RWPE1 (cell line): Measurements from ENCODE around the gene CCDC78.

Experiments used
- CTCF ChIA-PET: fragments of 350-600 bp; sonication (Branson Sonifier 250); formaldehyde crosslinking; extraction: SDS; loops from one replicate; lab custom pipeline; 2021; lab: Yijun Ruan, JAX
- POLR2A ChIA-PET: fragments of 400-600 bp; formaldehyde crosslinking; extraction: SDS; loops from one replicate; lab custom pipeline; 2020; ENCODE audit warnings: antibody characterized with exemption; ENCODE audit not compliant: low non-redundant PET; lab: Yijun Ruan, JAX
- DNase-seq: peaks from one replicate; pipeline ENCODE4 v3.0.0; 2012; ENCODE audit warnings: low spot score
- H3K27ac ChIP-seq: fragments of 450-650 bp; 2 replicates; pipeline ENCODE4 v1.5.1; 2017
- TF ChIP-seq, protein P1 (sequence below): fragments of 450-650 bp; conservative IDR thresholded peaks from 2 replicates; pipeline ENCODE4 v1.5.1; 2017; ENCODE audit warnings: low read depth, mild to moderate bottlenecking

Gene CCDC78

DNA sequence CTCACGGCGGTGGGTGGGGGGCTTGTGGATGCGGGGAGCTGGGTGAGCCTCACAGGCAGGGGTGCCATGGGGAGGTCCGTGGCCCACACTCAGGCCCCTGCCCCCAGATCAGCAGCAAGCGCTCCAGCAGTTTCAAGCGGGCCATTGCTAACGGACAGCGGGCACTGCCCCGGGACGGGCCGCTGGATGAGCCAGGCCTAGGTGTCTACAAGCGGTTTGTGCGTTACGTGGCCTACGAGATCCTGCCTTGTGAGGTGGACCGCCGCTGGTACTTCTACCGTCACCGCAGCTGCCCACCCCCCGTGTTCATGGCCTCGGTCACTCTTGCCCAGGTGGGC lies 49.7 kb downstream of the CCDC78 start:
- ChIA-PET CTCF (interaction anchor here (0.6 to 1.3 kb wide), 4 partner anchors 8 to 866 kb away, joined by 3 to 7 read pairs (median 5); partner anchors contain the start of gene RHOT2), POLR2A (no interaction called here)
- no peak for DNase-seq
- peak overlapping the region; percentile 94 for H3K27ac ChIP-seq
- TF ChIP-seq, protein P1, sequence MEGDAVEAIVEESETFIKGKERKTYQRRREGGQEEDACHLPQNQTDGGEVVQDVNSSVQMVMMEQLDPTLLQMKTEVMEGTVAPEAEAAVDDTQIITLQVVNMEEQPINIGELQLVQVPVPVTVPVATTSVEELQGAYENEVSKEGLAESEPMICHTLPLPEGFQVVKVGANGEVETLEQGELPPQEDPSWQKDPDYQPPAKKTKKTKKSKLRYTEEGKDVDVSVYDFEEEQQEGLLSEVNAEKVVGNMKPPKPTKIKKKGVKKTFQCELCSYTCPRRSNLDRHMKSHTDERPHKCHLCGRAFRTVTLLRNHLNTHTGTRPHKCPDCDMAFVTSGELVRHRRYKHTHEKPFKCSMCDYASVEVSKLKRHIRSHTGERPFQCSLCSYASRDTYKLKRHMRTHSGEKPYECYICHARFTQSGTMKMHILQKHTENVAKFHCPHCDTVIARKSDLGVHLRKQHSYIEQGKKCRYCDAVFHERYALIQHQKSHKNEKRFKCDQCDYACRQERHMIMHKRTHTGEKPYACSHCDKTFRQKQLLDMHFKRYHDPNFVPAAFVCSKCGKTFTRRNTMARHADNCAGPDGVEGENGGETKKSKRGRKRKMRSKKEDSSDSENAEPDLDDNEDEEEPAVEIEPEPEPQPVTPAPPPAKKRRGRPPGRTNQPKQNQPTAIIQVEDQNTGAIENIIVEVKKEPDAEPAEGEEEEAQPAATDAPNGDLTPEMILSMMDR = no peak

DNA sequence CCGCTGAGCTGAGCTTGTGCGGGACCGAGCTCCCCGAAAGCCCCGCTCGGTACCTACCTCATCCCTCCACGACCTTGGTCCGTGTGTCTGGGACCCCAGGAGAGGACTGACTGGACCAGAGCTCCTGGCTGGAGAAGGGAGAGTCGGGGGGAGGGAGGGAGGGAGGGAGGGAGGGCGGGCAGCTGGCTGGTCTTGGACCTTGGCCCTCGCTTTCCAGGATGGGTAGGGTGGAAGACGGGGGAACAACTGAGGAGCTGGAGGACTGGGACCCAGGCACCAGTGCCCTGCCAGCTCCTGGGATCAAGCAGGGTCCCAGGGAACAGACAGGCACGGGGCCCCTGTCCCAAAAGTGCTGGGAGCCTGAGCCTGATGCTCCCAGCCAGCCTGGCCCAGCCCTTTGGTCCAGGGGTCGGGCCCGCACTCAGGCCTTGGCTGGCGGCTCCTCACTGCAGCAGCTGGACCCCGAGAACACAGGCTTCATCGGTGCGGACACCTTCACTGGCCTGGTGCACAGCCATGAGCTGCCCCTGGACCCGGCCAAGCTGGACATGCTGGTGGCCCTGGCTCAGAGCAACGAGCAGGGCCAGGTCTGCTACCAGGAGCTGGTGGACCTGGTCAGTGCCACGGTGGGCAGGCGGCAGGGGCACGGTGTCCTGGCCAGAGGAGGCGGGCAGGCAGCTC lies 50.2 kb downstream of the CCDC78 start:
- H3K27ac ChIP-seq = peak overlapping the region; percentile 94
- POLR2A ChIA-PET = interaction anchor here (0.6 kb wide), 1 partner anchor 23 kb away, joined by 3 read pairs; no protein-coding TSS in a partner anchor
- no peak for DNase-seq
- TF ChIP-seq, protein P1 = no peak
- CTCF ChIA-PET = interaction anchor here (0.7 to 1.3 kb wide), 4 partner anchors 8 to 1132 kb away, joined by 3 to 7 read pairs (median 5); partner anchors contain the start of gene RHOT2

DNA sequence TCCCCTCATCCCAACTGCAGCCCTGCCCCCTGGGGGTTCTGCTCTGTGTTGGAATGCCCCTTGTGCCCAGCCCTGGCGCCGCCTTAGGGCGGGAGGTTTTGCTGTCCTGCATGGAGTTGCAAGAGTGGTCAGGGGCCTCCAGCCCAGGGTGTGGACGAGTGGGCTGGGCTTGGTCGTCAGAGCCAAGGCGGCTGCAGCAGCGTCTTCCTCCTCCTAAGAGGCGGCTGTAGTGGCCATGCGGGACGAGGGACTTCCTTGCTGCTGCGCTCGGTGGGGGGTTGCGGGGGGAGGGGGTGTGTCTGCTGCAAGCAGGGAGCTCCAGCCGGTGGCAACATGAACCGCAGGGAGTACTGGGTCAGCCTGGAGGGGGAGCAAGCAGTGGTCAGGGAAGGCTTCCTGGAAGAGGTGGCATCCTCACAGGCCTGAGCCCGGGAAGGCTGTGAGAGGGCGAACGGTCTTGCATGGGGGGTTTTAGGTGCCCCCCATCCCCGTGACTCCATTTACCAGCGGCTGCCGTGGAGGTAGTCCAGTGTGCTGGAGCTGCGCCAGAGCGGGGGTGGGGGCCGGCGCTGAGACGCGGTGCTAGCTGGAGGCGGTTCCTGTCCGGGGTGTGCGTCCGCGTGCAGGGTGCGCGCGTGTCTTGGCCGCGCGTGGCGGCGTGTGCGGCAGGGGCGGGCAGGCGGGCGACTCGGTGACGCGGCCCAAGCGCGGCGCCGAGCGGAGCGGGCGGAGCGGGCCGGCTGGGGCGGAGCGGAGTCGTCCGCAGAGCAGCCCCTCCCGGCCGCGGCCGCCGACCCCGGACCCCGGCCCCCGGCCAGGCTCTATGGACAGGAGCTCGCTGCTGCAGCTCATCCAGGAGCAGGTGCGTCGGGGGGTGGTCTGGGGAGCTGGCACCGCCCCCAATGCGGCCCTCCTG lies 51.0 kb downstream of the CCDC78 start, which contains the start of gene RHBDL1:
RHBDL1 (plus strand) TSS at position 704 of the 916 bp plus-strand sequence; CDS start at position 824, 120 bp downstream.
- ChIA-PET CTCF (interaction anchor here (0.7 kb wide), 1 partner anchor 1133 kb away, joined by 3 read pairs; no protein-coding TSS in a partner anchor), POLR2A (interaction anchor here (0.6 kb wide), 1 partner anchor 22 kb away, joined by 3 read pairs; no protein-coding TSS in a partner anchor)
- TF ChIP-seq, protein P1 = no peak
- peak within 1 kb of the TSS; percentile 94 for H3K27ac ChIP-seq
- DNase-seq = no peak

DNA sequence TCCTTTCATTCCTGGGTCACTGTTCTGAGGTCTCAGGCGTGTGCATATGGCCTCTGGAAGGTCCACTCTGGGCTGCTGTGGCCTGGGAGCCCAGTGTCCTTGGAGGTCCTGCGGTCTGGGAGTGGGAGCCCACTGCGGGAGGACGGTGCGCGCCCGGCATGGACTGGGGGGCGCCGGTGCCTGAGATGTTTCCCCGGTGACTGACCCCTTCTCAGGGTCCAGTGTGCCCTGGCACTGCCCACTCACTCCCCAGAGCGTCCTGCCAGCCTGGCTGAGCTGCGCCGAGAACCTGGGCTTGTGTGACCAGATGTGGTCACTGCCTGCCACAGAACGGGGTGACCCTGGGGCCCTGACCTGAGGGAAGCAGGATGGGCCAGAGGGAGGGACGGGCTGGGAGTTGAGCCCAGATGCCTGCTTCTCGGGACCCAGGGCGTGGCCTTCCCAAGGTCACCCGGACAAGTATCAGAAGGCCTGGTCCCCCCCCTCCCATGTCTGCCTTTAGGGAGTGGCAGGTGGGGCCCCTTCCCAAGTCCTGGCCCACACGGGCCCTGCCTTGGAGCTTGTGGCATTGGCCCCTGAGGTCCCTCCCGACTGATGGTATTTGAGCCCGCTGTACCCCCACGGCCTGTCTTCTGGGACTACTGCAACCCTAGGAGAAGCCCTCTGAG lies 51.9 kb downstream of the CCDC78 start:
- ChIA-PET CTCF (no interaction called here), POLR2A (no interaction called here)
- TF ChIP-seq, protein P1 = no peak
- peak overlapping the region; percentile 94 for H3K27ac ChIP-seq
- DNase-seq = no peak

DNA sequence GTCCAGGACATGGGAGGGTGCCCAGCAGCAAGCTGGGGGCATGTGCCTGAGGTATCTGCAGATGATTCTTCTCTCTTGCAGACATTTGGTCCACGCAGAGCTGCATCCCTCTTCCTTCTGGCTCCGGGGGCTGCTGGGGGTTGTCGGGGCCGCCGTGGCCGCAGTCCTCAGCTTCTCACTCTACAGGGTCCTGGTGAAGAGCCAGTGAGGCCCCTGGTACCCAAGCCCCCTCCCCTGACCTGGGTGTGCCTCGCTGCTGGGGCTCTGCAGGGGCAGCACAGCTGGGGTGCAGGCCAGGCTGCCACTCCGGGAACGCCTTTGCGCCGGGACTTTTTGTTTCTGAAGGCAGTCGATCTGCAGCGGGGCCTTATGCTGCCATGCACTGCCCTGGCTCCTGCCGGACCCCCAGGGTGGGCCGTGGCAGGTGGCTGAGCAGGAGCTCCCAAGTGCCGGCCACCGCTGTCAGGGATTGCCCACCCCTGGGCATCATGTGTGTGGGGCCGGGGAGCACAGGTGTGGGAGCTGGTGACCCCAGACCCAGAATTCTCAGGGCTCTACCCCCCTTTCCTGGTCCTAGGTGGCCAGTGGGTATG lies 52.7 kb downstream of the CCDC78 start:
- POLR2A ChIA-PET = no interaction called here
- TF ChIP-seq, protein P1 = no peak
- CTCF ChIA-PET = interaction anchor here (0.8 kb wide), 1 partner anchor 25 kb away, joined by 4 read pairs; no protein-coding TSS in a partner anchor
- DNase-seq = no peak
- H3K27ac ChIP-seq = peak overlapping the region; percentile 94
